AG04450 (cell line): ENCODE results near the gene TFDP1. TPM values are rescaled to one million over a fixed set of nuclear protein-coding genes. Genes with fewer than 3 reads are reported as not detected.

Source experiments
- CTCF ChIA-PET: fragments of 300-600, 350-600 bp; formaldehyde crosslinking; extraction: SDS; loops from one replicate; lab custom pipeline; 2022; ENCODE audit warnings: antibody characterized with exemption, inconsistent platforms; lab: Charles Lee
- POLR2A ChIA-PET: fragments of 350-600 bp; formaldehyde crosslinking; extraction: SDS; loops from one replicate; lab custom pipeline; 2021; ENCODE audit warnings: antibody characterized with exemption, inconsistent platforms; lab: Yijun Ruan, JAX
- DNase-seq: peaks from one replicate; pipeline ENCODE4 v3.0.0-alpha.2; 2011; ENCODE audit warnings: low read depth, low spot score
- H3K27ac ChIP-seq: one replicate; pipeline ENCODE4 v1.5.1; 2012; ENCODE audit warnings: low read depth, low read length, control low read depth
- H3K27me3 ChIP-seq: one replicate; pipeline ENCODE4 v1.6.0; 2012; ENCODE audit warnings: low read length; ENCODE audit not compliant: control insufficient read depth, insufficient read depth
- H3K4me3 ChIP-seq: 2 replicates; pipeline ENCODE4 v1.5.1; 2011; ENCODE audit warnings: mild to moderate bottlenecking, low read depth, low read length, control low read depth
- H3K9me3 ChIP-seq: 2 replicates; pipeline ENCODE4 v1.5.1; 2012; ENCODE audit warnings: low read length; ENCODE audit not compliant: control insufficient read depth, insufficient read depth
- CTCF ChIP-seq: IDR thresholded peaks from 2 replicates; pipeline ENCODE4 v1.5.1; 2011; ENCODE audit warnings: low read depth, low read length, control low read depth, inconsistent platforms
- polyA plus RNA-seq: library from polyadenylated mRNA; depleted of rRNA; stranded (reverse); fragments of >200 nt; gene quantifications from 2 replicates; pipeline ENCODE4 v1.2.3, GENCODE V29; 2011

TFDP1 gene
- polyA plus RNA-seq, 1 experiment = 79.7 TPM

GRCh38 chr13:113558461-113558860 is 26.1 kb upstream of the TFDP1 start:
- POLR2A ChIA-PET = no interaction called here
- no peak overlapping the region for H3K27ac ChIP-seq
- H3K9me3 ChIP-seq = no peaks in the 10 kb centered on the region
- peaks cover 4% of the 10 kb centered on the region for H3K27me3 ChIP-seq
- CTCF ChIA-PET = no interaction called here
- DNase-seq = no peak
- no peak for TF ChIP-seq CTCF
- H3K4me3 ChIP-seq = no peak overlapping the region

GRCh38 chr13:113559061-113559460 is 25.5 kb upstream of the TFDP1 start:
- no peak overlapping the region for H3K27ac ChIP-seq
- DNase-seq = no peak
- CTCF ChIA-PET = no interaction called here
- POLR2A ChIA-PET = no interaction called here
- H3K9me3 ChIP-seq = no peaks in the 10 kb centered on the region
- H3K4me3 ChIP-seq = no peak overlapping the region
- H3K27me3 ChIP-seq = peaks cover 4% of the 10 kb centered on the region
- no peak for TF ChIP-seq CTCF

- POLR2A ChIA-PET = no interaction called here
- TF ChIP-seq CTCF = no peak
- Histone ChIP-seq H3K4me3 (no peak overlapping the region), H3K27me3 (peaks cover 8% of the 10 kb centered on the region), H3K27ac (no peak overlapping the region), H3K9me3 (no peaks in the 10 kb centered on the region)
- no peak for DNase-seq
- CTCF ChIA-PET = no interaction called here
Measured at GRCh38 chr13:113559901-113560644, 24.5 kb upstream of the TFDP1 start.

GRCh38 chr13:113560645-113561416 is 23.7 kb upstream of the TFDP1 start:
- DNase-seq = no peak
- Histone ChIP-seq H3K27me3 (peaks cover 8% of the 10 kb centered on the region), H3K27ac (no peak overlapping the region), H3K9me3 (no peaks in the 10 kb centered on the region), H3K4me3 (no peak overlapping the region)
- no peak for TF ChIP-seq CTCF
- ChIA-PET POLR2A (no interaction called here), CTCF (interaction anchor here (1.1 to 2.3 kb wide), 2 partner anchors 103 to 180 kb away, joined by 3 to 54 read pairs; no protein-coding TSS in a partner anchor)
